Activated CD4-positive, alpha-beta memory T cell treated with anti-CD3 and anti-CD28 coated beads for 36 hours (primary cell): ENCODE measurements around the gene FBLN5. TPM values are rescaled to one million over a fixed set of nuclear protein-coding genes. Genes with fewer than 3 reads are reported as not detected.
A peak's percentile ranks its signal among the peaks of the same experiment; 100 is the strongest.

Source experiments
- CTCF ChIA-PET: fragments of 350-600 bp; sonication (Branson Sonifier 250); formaldehyde crosslinking; loops from one replicate; lab custom pipeline; 2021; ENCODE audit warnings: antibody characterized with exemption, inconsistent platforms; lab: Charles Lee
- POLR2A ChIA-PET: fragments of 350-600 bp; sonication (Branson Sonifier 250); formaldehyde crosslinking; loops from one replicate; lab custom pipeline; 2021; ENCODE audit warnings: antibody characterized with exemption; lab: Charles Lee
- DNase-seq: peaks from one replicate; pipeline ENCODE4 v3.0.0-alpha.2; 2020
- H3K27ac Mint-ChIP-seq: one replicate; pipeline ENCODE4 v1.8.0; 2021; ENCODE audit warnings: mixed read lengths
- H3K27me3 Mint-ChIP-seq: one replicate; pipeline ENCODE4 v1.8.0; 2021; ENCODE audit warnings: mixed read lengths
- H3K36me3 Mint-ChIP-seq: one replicate; pipeline ENCODE4 v1.8.0; 2021; ENCODE audit warnings: mixed read lengths
- H3K4me1 Mint-ChIP-seq: one replicate; pipeline ENCODE4 v1.8.0; 2021; ENCODE audit warnings: low read depth, mixed read lengths
- H3K4me3 Mint-ChIP-seq: one replicate; pipeline ENCODE4 v1.8.0; 2021; ENCODE audit warnings: mild to moderate bottlenecking, mixed read lengths
- H3K9me3 Mint-ChIP-seq: one replicate; pipeline ENCODE4 v1.8.0; 2021; ENCODE audit warnings: mixed read lengths
- intact Hi-C: fragments of 100-400 bp; cut with micrococcal nuclease; formaldehyde crosslinking; loops from one replicate; pipeline ENCODE4 v1.15.1; 2023
- total RNA-seq, 2 experiments: library from RNA; stranded (reverse); gene quantifications; one replicate each; pipeline ENCODE4 v1.2.3, GENCODE V29; 2021

Gene FBLN5
- total RNA-seq, 2 experiments from 2014 or later: 1.9 TPM

GRCh38 chr14:91925001-91925726 is 22.3 kb downstream of the FBLN5 start:
- CTCF ChIA-PET: interaction anchor here (0.6 to 1.5 kb wide), 4 partner anchors 14 to 72 kb away, joined by 3 to 6 read pairs (median 4); no protein-coding TSS in a partner anchor
- intact Hi-C loops: no loop called here
- POLR2A ChIA-PET: no interaction called here
- H3K36me3 Mint-ChIP-seq: no peaks in the 10 kb centered on the region
- no peaks in the 10 kb centered on the region for H3K9me3 Mint-ChIP-seq
- H3K4me3 Mint-ChIP-seq: no peak overlapping the region
- H3K4me1 Mint-ChIP-seq: no peaks in the 10 kb centered on the region
- no peak overlapping the region for H3K27ac Mint-ChIP-seq
- no peaks in the 10 kb centered on the region for H3K27me3 Mint-ChIP-seq
- DNase-seq: no peak

- H3K4me3 Mint-ChIP-seq: no peak overlapping the region
- no peaks in the 10 kb centered on the region for H3K36me3 Mint-ChIP-seq
- DNase-seq: no peak
- no peaks in the 10 kb centered on the region for H3K4me1 Mint-ChIP-seq
- no peak overlapping the region for H3K27ac Mint-ChIP-seq
- POLR2A ChIA-PET: no interaction called here
- no peaks in the 10 kb centered on the region for H3K9me3 Mint-ChIP-seq
- intact Hi-C loops: no loop called here
- no peaks in the 10 kb centered on the region for H3K27me3 Mint-ChIP-seq
- CTCF ChIA-PET: no interaction called here
Observed at GRCh38 chr14:91920526-91920925, 27.0 kb downstream of the FBLN5 start.

GRCh38 chr14:91919814-91920213 is 27.7 kb downstream of the FBLN5 start:
- no peak overlapping the region for H3K4me3 Mint-ChIP-seq
- no peaks in the 10 kb centered on the region for H3K9me3 Mint-ChIP-seq
- H3K4me1 Mint-ChIP-seq: no peaks in the 10 kb centered on the region
- CTCF ChIA-PET: no interaction called here
- intact Hi-C loops: no loop called here
- no peaks in the 10 kb centered on the region for H3K27me3 Mint-ChIP-seq
- no peak for DNase-seq
- H3K27ac Mint-ChIP-seq: no peak overlapping the region
- POLR2A ChIA-PET: no interaction called here
- no peaks in the 10 kb centered on the region for H3K36me3 Mint-ChIP-seq

- Mint-ChIP-seq H3K4me1 (no peaks in the 10 kb centered on the region), H3K36me3 (no peaks in the 10 kb centered on the region), H3K9me3 (no peaks in the 10 kb centered on the region), H3K4me3 (no peak overlapping the region), H3K27ac (no peak overlapping the region), H3K27me3 (no peaks in the 10 kb centered on the region)
- no peak for DNase-seq
- POLR2A ChIA-PET: no interaction called here
- intact Hi-C loops: no loop called here
- CTCF ChIA-PET: interaction anchor here (2.3 kb wide), 1 partner anchor 79 kb away, joined by 7 read pairs; no protein-coding TSS in a partner anchor
Observed at GRCh38 chr14:91918186-91918883, 29.2 kb downstream of the FBLN5 start.

GRCh38 chr14:91912035-91912434 is 35.5 kb downstream of the FBLN5 start:
- Mint-ChIP-seq H3K4me3 (no peak overlapping the region), H3K27ac (no peak overlapping the region), H3K9me3 (no peaks in the 10 kb centered on the region), H3K36me3 (no peaks in the 10 kb centered on the region), H3K27me3 (no peaks in the 10 kb centered on the region), H3K4me1 (peaks cover 5% of the 10 kb centered on the region)
- POLR2A ChIA-PET: interaction anchor here (1.4 kb wide), 1 partner anchor 53 kb away, joined by 5 read pairs; no protein-coding TSS in a partner anchor
- CTCF ChIA-PET: interaction anchor here (0.7 to 2.4 kb wide), 22 partner anchors 10 to 735 kb away, joined by 3 to 14 read pairs (median 4); no protein-coding TSS in a partner anchor
- DNase-seq: no peak
- intact Hi-C loops: loop anchor here (5.0 kb wide), 2 partner anchors 40 to 260 kb away; no protein-coding TSS in a partner anchor

- peak; percentile 55 for DNase-seq
- ChIA-PET CTCF (interaction anchor here (0.5 to 2.4 kb wide), 42 partner anchors 12 to 734 kb away, joined by 3 to 14 read pairs (median 4); partner anchors contain the start of gene TC2N), POLR2A (interaction anchor here (1.4 kb wide), 1 partner anchor 53 kb away, joined by 5 read pairs; no protein-coding TSS in a partner anchor)
- Mint-ChIP-seq H3K36me3 (no peaks in the 10 kb centered on the region), H3K27ac (no peak overlapping the region), H3K4me1 (peaks cover 5% of the 10 kb centered on the region), H3K4me3 (no peak overlapping the region), H3K27me3 (no peaks in the 10 kb centered on the region), H3K9me3 (no peaks in the 10 kb centered on the region)
- intact Hi-C loops: loop anchor here (5.0 kb wide), 2 partner anchors 39 to 259 kb away; no protein-coding TSS in a partner anchor
Observed at GRCh38 chr14:91911474-91912032, 35.9 kb downstream of the FBLN5 start.

GRCh38 chr14:91910196-91910595 is 37.3 kb downstream of the FBLN5 start:
- POLR2A ChIA-PET: no interaction called here
- Mint-ChIP-seq H3K4me3 (no peak overlapping the region), H3K27ac (no peak overlapping the region), H3K9me3 (no peaks in the 10 kb centered on the region), H3K27me3 (no peaks in the 10 kb centered on the region), H3K36me3 (no peaks in the 10 kb centered on the region), H3K4me1 (peaks cover 5% of the 10 kb centered on the region)
- CTCF ChIA-PET: interaction anchor here (1.6 to 2.4 kb wide), 4 partner anchors 11 to 260 kb away, joined by 4 to 11 read pairs (median 4); no protein-coding TSS in a partner anchor
- intact Hi-C loops: loop anchor here (5.0 kb wide), 2 partner anchors 38 to 258 kb away; no protein-coding TSS in a partner anchor
- DNase-seq: no peak

GRCh38 chr14:91906374-91906773 is 41.1 kb downstream of the FBLN5 start:
- Mint-ChIP-seq H3K27me3 (no peaks in the 10 kb centered on the region), H3K36me3 (no peaks in the 10 kb centered on the region), H3K4me1 (peaks cover 2% of the 10 kb centered on the region), H3K4me3 (no peak overlapping the region), H3K27ac (no peak overlapping the region), H3K9me3 (no peaks in the 10 kb centered on the region)
- CTCF ChIA-PET: no interaction called here
- no peak for DNase-seq
- intact Hi-C loops: no loop called here
- POLR2A ChIA-PET: no interaction called here

GRCh38 chr14:91904956-91905645 is 42.4 kb downstream of the FBLN5 start:
- DNase-seq: no peak
- POLR2A ChIA-PET: interaction anchor here (0.6 kb wide), 1 partner anchor 133 kb away, joined by 3 read pairs; no protein-coding TSS in a partner anchor
- Mint-ChIP-seq H3K4me3 (no peak overlapping the region), H3K9me3 (no peaks in the 10 kb centered on the region), H3K4me1 (no peaks in the 10 kb centered on the region), H3K27ac (no peak overlapping the region), H3K27me3 (no peaks in the 10 kb centered on the region), H3K36me3 (no peaks in the 10 kb centered on the region)
- CTCF ChIA-PET: interaction anchor here (0.6 kb wide), 1 partner anchor 371 kb away, joined by 3 read pairs; no protein-coding TSS in a partner anchor
- intact Hi-C loops: no loop called here

GRCh38 chr14:91904483-91904882 is 43.0 kb downstream of the FBLN5 start:
- no peak for DNase-seq
- Mint-ChIP-seq H3K4me1 (no peaks in the 10 kb centered on the region), H3K27me3 (no peaks in the 10 kb centered on the region), H3K9me3 (no peaks in the 10 kb centered on the region), H3K36me3 (no peaks in the 10 kb centered on the region), H3K4me3 (no peak overlapping the region), H3K27ac (no peak overlapping the region)
- POLR2A ChIA-PET: interaction anchor here (0.6 kb wide), 1 partner anchor 132 kb away, joined by 3 read pairs; no protein-coding TSS in a partner anchor
- CTCF ChIA-PET: no interaction called here
- intact Hi-C loops: no loop called here

GRCh38 chr14:91903070-91903469 is 44.4 kb downstream of the FBLN5 start:
- DNase-seq: no peak
- ChIA-PET CTCF (no interaction called here), POLR2A (no interaction called here)
- no peak overlapping the region for H3K27ac Mint-ChIP-seq
- intact Hi-C loops: no loop called here
- H3K9me3 Mint-ChIP-seq: no peaks in the 10 kb centered on the region
- no peak overlapping the region for H3K4me3 Mint-ChIP-seq
- H3K4me1 Mint-ChIP-seq: no peaks in the 10 kb centered on the region
- no peaks in the 10 kb centered on the region for H3K36me3 Mint-ChIP-seq
- no peaks in the 10 kb centered on the region for H3K27me3 Mint-ChIP-seq
